HT-29 (cell line): Measurements from ENCODE around the gene ZBTB44. TPM values are rescaled to one million over a fixed set of nuclear protein-coding genes. Genes with fewer than 3 reads are reported as not detected.
"Not testable (repeated sequence)": the region's sequence is repeated elsewhere in the genome, so short reads cannot be mapped to it uniquely, and the experiment has no call there.

Experiments used
- DNase-seq: peaks from one replicate; pipeline ENCODE4 v3.0.0-alpha.2; 2015; ENCODE audit warnings: low spot score
- total RNA-seq: library from RNA; depleted of rRNA; stranded (reverse); fragments of >200 nt; shearing (Covaris generic); gene quantifications from 2 replicates; pipeline ENCODE4 v1.2.3, GENCODE V29; 2014

Gene ZBTB44
- total RNA-seq, 1 experiment from 2014 or later = 23.9 TPM

GRCh38 chr11:130313383-130314183 is 1.1 kb downstream of the ZBTB44 start:
- DNase-seq = peak; percentile 56

- DNase-seq = no peak
Measured at GRCh38 chr11:130312046-130312445, 2.7 kb downstream of the ZBTB44 start.

- no peak for DNase-seq
Measured at GRCh38 chr11:130310622-130311021, 4.1 kb downstream of the ZBTB44 start.

GRCh38 chr11:130308886-130309285 is 5.8 kb downstream of the ZBTB44 start:
- DNase-seq = no peak

GRCh38 chr11:130308059-130308458 is 6.7 kb downstream of the ZBTB44 start:
- DNase-seq = no peak

- DNase-seq = no peak
Measured at GRCh38 chr11:130304651-130305050, 10.1 kb downstream of the ZBTB44 start.

- DNase-seq = no peak
Measured at GRCh38 chr11:130301002-130301401, 13.7 kb downstream of the ZBTB44 start.

- DNase-seq = no peak
Measured at GRCh38 chr11:130300567-130300966, 14.2 kb downstream of the ZBTB44 start.

GRCh38 chr11:130299978-130300377 is 14.7 kb downstream of the ZBTB44 start:
- no peak for DNase-seq

- no peak for DNase-seq
Measured at GRCh38 chr11:130295657-130296056, 19.1 kb downstream of the ZBTB44 start.

- no peak for DNase-seq
Measured at GRCh38 chr11:130282111-130282510, 32.6 kb downstream of the ZBTB44 start.

GRCh38 chr11:130281341-130281740 is 33.4 kb downstream of the ZBTB44 start:
- not testable (repeated sequence) for DNase-seq

- no peak for DNase-seq
Measured at GRCh38 chr11:130279989-130280388, 34.7 kb downstream of the ZBTB44 start.

GRCh38 chr11:130278745-130279144 is 36.0 kb downstream of the ZBTB44 start:
- DNase-seq = no peak

GRCh38 chr11:130278151-130278550 is 36.6 kb downstream of the ZBTB44 start:
- DNase-seq = no peak

- DNase-seq = no peak
Measured at GRCh38 chr11:130272336-130272735, 42.4 kb downstream of the ZBTB44 start.

- DNase-seq = no peak
Measured at GRCh38 chr11:130269326-130269943, 45.3 kb downstream of the ZBTB44 start.

GRCh38 chr11:130263351-130263750 is 51.4 kb downstream of the ZBTB44 start:
- DNase-seq = no peak

- no peak for DNase-seq
Measured at GRCh38 chr11:130262424-130262823, 52.3 kb downstream of the ZBTB44 start.

- DNase-seq = no peak
Measured at GRCh38 chr11:130261571-130261970, 53.1 kb downstream of the ZBTB44 start.

GRCh38 chr11:130260742-130261141 is 54.0 kb downstream of the ZBTB44 start:
- DNase-seq = no peak

GRCh38 chr11:130260080-130260627 is 54.6 kb downstream of the ZBTB44 start:
- DNase-seq = no peak

- not testable (repeated sequence) for DNase-seq
Measured at GRCh38 chr11:130251763-130252162, 63.0 kb downstream of the ZBTB44 start.
